GM19193 (cell line): ENCODE data around the gene SUFU.

Source experiments
- POLR2A ChIP-seq: IDR thresholded peaks from 4 replicates; pipeline ENCODE4 v1.6.1; 2011; ENCODE audit not compliant: insufficient read depth, insufficient read length; ENCODE audit errors: extremely low read depth

The SUFU gene

DNA sequence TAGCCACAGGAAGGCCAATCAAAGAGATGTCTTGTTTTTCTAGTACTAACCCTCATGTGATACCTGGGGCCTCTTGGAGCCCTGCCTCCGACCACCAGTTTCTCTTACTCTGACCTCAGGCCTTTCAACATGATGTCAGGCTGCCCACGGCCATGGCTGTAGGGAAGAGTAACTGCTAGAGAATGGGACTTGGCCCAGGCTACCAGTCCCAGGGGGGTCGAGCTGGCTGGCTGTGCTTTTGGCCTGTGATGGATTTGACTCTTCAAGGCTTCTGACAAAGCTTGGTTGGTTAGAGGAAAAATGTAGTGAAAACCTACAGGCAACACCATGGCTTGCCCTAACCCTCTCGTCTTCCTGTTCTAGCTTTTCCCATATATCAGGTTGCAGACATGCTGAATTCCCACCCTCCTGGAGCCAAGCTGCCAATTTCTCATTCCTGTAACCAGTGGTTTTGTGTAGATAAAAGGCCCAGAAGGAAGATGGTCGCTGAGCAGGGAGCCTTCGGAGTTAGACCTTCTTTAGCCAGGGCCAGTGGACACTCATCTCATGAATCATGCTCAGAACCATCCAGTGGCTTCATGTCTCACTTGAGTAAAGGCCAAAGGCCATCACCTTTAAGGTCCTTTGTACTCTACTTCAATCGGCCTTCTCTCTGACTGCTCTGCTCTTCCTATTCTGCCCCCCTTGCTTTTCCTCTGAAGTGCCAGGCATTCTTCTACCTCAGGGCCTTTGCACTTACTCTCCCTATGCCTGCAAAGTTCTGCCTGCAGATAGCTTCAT lies 19.7 kb downstream of the SUFU start:
- TF ChIP-seq POLR2A, result no peak

DNA sequence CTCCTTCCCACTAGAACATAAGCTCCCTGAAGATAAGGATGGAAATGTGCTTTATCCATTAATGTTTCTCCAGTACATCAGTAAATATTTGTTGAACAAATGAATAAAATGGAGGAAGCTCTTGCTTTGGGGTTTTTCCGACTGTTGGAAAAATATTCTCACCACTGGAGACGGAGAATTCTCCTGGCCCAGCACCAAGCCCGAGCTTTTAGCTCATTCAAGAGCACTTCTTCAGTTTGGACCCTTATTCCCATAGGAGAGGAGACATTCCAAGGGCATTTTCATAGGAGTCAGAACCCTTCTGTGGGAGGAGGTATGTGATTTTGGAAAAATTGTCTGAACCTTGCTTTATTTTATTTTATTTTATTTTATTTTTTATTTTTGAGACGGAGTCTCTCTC lies 21.0 kb downstream of the SUFU start:
- no peak for TF ChIP-seq POLR2A

GRCh38 chr10:102527546-102527945 lies 23.8 kb downstream of the SUFU start:
- TF ChIP-seq POLR2A, result no peak

DNA sequence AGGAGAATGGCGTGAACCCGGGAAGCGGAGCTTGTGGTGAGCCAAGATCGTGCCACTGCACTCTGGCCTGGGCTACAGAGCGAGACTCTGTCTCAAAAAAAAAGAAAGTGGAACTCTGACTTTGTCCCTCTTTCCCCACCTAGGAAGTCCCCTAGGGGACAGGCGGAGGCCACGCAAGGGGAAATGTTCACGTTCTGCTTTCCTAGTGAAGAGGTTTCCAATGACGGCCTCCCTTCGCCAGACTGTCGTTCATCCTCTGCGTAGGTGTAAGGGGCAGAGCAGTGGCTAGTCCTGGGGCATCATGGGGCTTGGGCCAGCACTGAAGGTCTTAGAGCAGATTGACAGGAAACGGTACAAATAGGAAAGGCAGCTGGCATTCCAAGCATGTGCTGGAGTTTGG lies 30.6 kb downstream of the SUFU start:
- no peak for TF ChIP-seq POLR2A

- no peak for TF ChIP-seq POLR2A
Observed at GRCh38 chr10:102535481-102536147, 31.8 kb downstream of the SUFU start.

DNA sequence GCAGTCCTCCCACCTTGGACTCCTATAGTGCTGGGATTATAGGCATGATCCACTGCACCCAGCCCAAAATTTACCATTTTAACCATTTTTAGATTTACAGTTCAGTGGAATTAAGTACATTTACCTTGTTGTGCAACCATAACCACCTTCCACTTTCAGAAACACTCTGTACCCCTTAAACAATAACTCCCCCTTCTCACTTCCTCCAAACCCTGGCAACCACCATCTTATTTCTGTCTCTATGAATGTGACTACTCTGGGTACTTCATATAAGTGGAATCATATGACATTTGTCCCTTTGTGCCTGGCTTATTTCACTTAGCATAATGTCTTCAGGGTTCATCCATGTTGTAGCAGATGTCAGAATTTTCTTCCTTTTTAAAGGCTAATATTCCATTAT lies 33.6 kb downstream of the SUFU start:
- TF ChIP-seq POLR2A, result no peak

DNA sequence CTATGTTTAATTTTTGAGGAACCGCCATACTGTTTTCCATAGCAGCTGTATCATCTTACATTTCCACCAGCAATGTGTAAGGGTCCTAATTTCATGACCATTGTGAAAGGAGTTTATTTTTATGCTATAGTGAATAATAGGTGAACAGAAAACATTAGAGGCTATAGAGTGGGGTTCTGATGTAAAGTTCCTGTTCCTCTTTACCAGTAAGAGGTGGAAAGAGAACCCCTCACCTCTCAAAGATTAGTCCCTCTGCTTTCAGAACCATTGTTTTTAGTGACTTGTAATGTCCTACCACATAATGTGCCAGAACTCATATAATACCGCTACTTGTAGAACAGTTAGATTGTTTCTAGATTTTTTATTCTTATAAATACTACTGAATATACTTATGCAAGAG lies 34.2 kb downstream of the SUFU start:
- TF ChIP-seq POLR2A, result no peak

- TF ChIP-seq POLR2A, result no peak
Observed at GRCh38 chr10:102538811-102539210, 35.0 kb downstream of the SUFU start.

DNA sequence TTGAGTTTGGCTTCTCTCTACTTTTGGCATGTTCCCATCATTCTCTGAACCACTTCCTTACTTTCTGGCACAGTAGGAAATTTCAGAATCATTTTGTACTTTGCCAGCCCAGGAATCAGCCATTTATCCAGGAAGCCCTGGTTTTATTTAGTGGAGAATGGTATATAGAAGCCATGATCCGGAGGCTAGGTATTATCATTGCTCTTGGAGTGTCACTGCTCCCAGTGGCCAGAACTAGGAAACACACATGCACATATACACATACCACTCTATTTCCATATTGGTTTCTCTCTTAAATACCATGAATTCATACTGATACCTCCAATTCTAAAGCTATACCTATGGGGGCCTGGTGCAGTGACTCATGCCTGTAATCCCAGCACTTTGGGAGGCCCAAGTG lies 36.3 kb downstream of the SUFU start:
- no peak for TF ChIP-seq POLR2A

- TF ChIP-seq POLR2A, result no peak
Observed at GRCh38 chr10:102542800-102543418, 39.1 kb downstream of the SUFU start.

DNA sequence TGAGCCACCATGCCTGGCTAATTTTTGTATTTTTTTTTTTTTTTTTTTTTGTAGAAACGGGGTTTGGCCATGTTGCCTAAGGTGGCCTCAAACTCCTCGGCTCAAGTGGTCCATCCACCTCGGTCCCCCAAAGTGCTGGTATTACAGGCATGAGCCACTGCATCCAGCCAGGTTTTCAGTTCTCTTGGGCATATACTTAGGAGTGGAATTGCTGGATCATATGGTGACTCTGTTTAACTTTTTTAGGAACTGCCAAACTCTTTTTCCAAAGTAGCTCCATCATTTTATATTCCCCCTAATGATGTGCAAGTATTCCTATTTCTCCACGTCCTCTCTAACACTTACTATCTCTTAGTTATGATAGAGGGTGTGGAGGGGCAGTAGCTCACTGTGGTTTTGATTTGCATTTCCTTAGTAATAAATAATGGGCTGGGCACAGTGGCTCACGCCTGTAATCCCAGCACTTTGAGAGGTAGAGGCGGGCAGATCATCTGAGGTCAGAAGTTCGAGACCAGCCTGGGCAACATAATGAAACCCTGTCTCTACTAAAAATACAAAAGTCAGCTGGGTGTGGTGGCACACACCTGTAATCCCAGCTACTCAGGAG lies 41.6 kb downstream of the SUFU start:
- no peak for TF ChIP-seq POLR2A

- no peak for TF ChIP-seq POLR2A
Observed at GRCh38 chr10:102545997-102546396, 42.2 kb downstream of the SUFU start.

GRCh38 chr10:102546606-102547320 lies 43.0 kb downstream of the SUFU start:
- no peak for TF ChIP-seq POLR2A

DNA sequence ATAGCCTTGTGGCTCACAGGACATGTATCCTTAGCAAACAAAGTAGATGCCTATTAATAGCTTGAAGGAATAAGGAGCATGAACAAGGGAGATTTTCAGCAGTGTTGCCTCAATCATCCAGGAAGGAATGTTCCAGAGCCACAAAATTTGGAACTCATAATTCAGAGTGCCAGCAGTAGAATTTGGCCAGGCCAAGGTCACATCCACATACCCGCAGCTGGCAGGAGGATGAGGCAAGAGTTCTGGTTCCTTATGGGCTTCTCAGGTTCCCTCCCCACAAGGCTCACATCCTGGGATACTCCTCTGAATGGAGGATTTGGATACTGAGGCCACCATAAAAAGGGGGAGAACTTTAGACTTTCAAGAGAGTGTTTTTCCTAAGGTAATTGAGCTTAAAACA lies 45.8 kb downstream of the SUFU start:
- no peak for TF ChIP-seq POLR2A

- TF ChIP-seq POLR2A, result no peak
Observed at GRCh38 chr10:102550636-102551210, 47.0 kb downstream of the SUFU start.

GRCh38 chr10:102552533-102552932 lies 48.8 kb downstream of the SUFU start:
- no peak for TF ChIP-seq POLR2A

DNA sequence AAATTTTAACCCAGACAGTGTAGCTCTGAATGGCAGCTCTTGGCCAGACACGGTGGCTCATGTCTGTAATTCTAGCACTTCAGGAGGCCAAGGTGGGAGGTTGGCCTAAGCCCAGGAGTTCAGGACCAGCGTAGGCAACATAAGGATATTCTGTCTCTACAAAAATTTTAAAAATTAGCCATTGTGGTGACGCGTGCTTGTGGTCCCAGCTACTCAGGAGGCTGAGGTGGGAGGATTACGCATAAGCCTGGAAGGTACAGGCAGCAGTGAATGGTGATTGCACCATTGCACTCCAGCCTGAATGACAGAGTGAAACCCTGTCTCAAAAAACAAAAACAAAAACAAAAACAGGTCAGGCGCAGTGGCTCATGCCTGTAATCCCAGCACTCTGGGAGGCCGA lies 50.0 kb downstream of the SUFU start:
- TF ChIP-seq POLR2A, result no peak
